ENCODE measurements around the gene LRRC8B.

The LRRC8B gene

GRCh38 chr1:89632657-89633247 is 108.1 kb downstream of the LRRC8B start, which contains the start of gene LRRC8C:
TSS of gene LRRC8C (plus strand) at chr1:89633120. CDS start at chr1:89686474, 53,354 bp downstream.
- DNase-seq (ENCODE audit: low read depth in 2 of 2): peak; percentile 78 to 79

DNA sequence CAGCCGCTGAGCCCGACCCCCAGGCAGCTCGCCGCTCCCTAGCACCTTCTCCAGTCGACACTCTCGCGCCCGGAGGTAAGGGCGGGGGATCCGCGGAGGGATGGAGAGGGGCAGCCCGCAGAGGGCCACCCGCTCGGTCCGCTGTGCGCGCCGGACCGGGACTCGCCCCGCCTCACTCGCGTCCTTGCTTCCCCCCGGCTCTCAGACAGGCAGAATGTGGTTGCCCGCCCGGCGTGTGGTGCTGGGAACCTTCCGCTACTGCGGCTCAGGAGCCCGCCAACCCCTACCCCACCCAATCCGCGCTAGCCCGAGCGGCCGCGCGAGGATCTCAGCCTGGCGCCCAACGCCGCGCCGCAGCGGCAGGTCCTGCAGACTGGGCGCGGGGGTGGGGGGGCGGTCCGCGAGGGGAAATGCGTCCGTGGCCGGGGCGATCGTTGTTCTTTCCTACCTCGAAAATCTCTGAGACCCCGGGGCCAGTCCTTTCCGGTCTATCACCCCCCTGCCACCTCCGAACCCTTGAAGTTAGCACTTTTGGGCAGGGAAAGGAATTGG is 108.7 kb downstream of the LRRC8B start:
- DNase-seq (ENCODE audit: low read depth in 2 of 2): no peak

GRCh38 chr1:89633800-89634625 is 109.4 kb downstream of the LRRC8B start:
- DNase-seq (ENCODE audit: low read depth in 2 of 2): no peak

GRCh38 chr1:89635825-89636815 is 111.5 kb downstream of the LRRC8B start:
- DNase-seq (ENCODE audit: low read depth in 2 of 2): no peak

- no peak for DNase-seq (ENCODE audit: low read depth in 2 of 2)
Measured at GRCh38 chr1:89637496-89637895, 112.9 kb downstream of the LRRC8B start.

DNA sequence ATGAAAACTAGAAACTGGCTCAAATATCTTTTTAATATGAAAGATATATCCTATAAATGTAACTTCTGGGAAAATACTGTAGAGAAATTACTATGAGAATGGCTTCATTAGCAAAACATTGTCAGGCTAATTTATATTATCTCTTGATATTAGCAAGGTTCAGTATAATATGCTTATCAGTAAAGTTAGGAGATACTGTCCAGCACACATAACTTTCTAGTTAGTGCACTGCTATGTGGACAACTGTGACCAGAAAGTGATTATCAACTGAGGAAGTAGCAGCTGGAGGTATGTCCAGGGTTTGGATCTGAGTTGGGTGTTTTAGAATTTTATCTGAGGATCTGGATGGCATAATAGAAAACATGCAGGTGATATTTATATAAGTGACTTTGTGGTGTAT is 115.8 kb downstream of the LRRC8B start:
- DNase-seq (ENCODE audit: low read depth in 2 of 2): no peak

- DNase-seq (ENCODE audit: low read depth in 2 of 2): no peak
Measured at GRCh38 chr1:89641781-89642180, 117.2 kb downstream of the LRRC8B start.

DNA sequence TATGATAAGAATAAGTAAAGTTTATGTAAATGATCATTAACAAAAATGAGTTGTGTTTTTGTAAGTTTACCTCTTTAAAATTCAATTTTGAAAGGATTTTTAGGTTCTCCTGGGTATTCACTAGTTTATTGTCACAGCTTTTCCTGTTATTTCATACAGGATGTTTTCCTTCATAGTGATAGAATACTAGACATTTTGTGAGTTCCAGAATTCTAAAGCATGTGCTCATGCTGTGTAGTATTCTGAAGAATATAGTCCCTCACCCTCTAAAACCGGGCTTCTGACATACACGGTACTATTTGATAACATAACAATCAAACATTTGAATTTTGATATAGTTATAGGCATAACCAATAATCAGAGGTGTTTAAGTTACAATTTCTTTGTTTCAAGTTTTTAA is 118.9 kb downstream of the LRRC8B start:
- DNase-seq (ENCODE audit: low read depth in 2 of 2): no peak

DNA sequence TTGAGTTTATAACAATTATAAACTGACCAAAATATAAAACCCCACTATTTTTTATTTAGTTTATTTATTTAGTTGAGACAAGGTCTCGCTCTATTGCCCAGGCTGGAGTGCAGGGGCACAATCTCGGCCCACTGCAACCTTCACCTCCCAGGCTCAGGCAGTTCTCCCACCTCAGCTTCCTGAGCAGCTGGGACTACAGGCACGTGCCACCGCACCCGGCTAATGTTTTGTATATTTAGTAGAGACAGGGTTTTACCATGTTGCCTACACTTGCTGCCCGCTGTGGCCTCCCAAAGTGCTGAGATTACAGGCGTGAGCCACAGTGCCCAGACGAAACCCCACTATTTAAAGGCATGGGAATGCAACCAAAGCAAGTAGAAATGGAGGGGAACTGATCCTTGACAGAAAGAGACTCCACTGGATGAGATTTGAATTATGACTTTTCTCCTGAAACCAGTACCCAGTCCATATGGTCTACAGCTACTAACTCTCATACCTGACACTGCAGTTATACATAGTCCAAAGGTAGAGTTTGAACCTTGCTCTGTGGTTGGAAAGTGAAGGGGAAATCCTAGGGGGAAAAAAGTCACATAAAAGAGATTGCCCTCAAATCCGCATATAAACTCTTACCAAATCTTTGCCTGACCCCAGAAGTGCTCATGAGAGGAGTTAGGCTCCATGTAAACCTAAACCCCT is 119.6 kb downstream of the LRRC8B start:
- DNase-seq (ENCODE audit: low read depth in 2 of 2): no peak

DNA sequence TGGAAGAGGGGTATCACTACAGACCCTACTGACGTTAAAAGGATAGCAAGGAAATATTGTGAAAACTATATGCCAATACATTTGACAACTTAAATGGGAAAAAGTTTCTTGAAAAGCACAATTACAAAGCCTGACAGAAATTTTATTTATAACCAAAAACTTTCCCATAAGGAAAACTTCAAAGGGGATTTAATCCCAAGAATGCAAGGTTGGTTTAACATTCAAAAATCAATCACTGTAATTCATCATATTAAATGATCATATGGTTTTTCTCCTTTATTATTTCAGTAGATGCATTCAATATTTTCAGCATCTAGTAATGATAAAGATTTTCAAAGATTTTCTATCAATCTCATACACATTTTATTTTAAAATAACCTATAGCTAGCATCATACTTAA is 121.6 kb downstream of the LRRC8B start:
- no peak for DNase-seq (ENCODE audit: low read depth in 2 of 2)

All from activated CD4-positive, alpha-beta T cell treated with anti-CD3 and anti-CD28 coated beads for 24 hours (primary cell).